LoVo (cell line): ENCODE data around the gene NXF1.
A peak's percentile ranks its signal among the peaks of the same experiment; 100 is the strongest.
"Not testable (repeated sequence)": the region's sequence is repeated elsewhere in the genome, so short reads cannot be mapped to it uniquely, and the experiment has no call there.

ENCODE experiments used
- DNase-seq: peaks from one replicate; pipeline ENCODE4 v3.0.0-alpha.2; 2016; ENCODE audit warnings: low spot score

Gene NXF1

GRCh38 chr11:62805076-62805892, at the start of gene NXF1:
Gene NXF1, minus strand, starts transcription at chr11:62805440. Its CDS starts 84 bp downstream, at chr11:62805356.
- DNase-seq = peak; percentile 99

GRCh38 chr11:62854013-62854824, 49.0 kb upstream of the NXF1 start:
- DNase-seq = no peak

GRCh38 chr11:62853279-62853965, 48.2 kb upstream of the NXF1 start:
- DNase-seq = no peak

GRCh38 chr11:62852523-62853188, 47.4 kb upstream of the NXF1 start:
- DNase-seq = no peak

DNA sequence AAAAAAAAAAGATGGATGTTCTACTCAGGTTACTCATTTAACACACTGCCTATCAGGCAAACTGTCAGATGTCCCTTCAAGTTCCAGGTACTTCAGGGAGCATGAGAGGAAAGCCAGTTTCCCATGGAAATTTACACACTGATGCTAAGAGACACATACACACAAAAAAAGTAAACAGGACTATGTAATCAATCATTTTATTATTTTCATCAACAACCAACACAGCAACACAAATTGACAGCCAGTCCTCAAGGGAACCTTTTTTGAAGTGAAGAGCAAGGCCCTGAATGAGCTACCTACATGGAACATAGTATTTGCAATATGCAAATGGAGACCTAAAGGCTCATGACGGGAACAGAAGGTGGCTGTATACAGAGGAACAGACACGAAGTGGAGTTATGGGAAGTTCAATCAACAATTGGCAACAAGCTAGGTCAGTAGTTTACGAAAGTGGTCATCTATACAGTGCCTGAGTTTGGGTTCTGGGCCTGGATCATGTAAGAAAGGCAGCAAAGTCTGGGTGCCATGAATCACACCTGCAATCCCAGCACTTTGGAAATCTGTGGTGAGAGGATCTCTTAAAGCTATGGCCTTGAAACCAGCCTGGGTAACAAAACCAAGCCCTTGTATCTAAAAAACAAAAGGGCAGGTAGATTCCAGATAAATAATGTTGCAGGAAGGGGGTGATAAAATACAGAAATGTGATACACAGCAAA, 46.7 kb upstream of the NXF1 start:
- no peak for DNase-seq

DNA sequence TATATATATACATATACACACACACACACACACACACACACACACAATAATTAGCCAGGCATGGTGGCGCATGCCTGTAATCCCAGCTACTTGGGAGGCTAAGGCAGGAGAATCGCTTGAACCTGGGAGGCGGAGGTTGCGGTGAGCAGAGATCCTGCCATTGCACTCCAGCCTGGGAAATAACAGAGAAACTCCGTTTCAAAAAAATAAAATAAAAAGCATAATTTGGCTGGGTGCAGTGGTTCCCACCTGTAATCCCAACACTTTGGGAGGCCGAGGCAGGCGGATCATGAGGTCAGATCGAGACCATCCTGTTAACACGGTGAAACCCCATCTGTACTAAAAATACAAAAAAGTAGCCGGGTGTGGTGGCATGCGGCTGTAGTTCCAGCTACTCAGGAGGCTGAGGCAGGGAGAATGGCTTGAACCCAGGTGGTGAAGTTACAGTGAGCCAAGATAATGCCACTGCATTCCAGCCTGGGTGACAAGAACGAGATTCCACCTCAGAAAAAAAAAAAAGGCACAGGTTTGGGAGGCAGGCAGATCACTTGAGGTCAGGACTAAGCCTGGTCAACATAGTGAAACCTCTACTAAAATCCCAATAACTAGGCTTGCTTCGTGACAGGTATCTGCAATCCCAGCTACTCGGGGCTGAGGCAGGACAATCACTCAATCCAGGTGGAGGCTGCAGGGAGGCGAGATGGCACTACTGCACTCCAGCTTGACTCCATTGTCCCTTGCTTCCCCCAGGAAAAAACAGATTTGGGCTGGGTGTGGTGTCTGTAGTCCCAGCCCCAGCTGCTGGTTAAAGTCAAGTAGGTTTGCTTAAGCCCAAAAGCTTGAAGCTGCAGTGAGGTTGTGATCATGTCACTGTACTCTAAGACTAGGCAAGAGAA, 45.9 kb upstream of the NXF1 start:
- DNase-seq = peak; percentile 57

- DNase-seq = no peak
Observed at GRCh38 chr11:62847767-62848314, 42.6 kb upstream of the NXF1 start.

- DNase-seq = no peak
Observed at GRCh38 chr11:62846177-62846576, 40.9 kb upstream of the NXF1 start.

DNA sequence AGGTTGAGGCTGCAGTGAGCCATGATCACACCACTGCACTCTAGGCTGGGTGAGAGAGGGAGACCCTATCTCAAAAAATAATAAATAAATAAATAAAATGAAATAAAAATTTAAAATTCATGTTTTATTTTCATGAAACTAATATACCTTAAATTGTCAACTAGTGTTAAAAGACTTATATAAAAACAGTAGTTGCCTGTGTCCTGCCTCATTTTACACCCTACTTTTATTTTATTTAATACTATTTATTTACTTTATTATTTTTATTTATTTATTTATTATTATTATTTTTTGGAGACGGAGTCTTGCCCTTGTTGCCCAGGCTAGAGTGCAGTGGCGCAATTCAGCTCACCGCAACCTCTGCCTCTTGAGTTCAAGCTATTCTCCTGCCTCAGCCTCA, 38.9 kb upstream of the NXF1 start:
- DNase-seq = no peak

DNA sequence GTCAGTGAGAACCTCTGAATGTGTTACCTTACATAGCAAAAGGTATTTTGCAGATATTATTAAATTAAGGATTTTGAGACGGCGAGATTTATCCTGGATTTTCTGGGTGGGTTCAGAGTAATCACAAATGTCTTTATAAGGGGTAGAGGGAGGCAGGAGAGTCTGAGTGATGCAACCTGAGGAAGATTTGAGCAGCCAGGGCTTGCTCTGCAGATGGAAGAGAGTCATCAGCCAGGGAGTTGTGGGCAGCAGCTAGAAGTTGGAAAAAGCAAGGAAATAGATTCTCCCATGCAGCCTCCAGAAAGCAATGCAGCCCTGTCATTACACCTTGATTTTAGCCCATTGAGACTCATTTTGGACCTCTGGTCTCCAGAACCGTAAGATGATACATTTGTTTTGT, 38.2 kb upstream of the NXF1 start:
- DNase-seq = no peak

- not testable (repeated sequence) for DNase-seq
Observed at GRCh38 chr11:62842891-62843290, 37.7 kb upstream of the NXF1 start.

DNA sequence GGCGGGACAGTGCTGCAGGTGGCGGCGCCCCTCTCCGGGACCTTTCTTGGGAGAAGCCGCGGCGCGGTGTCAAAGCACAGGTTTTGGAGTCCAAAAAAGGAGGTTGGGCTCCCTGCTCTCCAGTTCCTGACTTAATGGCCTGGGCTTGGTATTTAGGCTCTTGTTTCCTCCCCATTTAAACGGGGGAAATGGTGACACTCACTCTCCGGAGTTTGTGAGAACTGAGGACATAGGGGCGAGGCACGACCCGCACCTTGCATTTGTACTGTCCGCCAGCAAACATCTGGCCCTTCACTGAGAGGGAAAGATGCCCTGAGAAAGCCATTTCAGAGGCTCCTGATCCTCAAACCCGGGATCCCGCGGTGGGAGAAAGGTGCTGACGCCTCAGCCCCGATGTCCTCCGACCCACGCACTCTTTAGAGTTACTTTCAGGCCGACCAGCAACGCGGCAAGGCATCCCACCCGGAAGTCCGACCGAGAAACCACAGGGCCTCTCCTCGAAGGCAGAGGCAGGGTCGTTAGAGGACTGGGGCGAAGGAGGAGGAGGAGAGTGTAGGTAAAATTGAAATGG, 37.0 kb upstream of the NXF1 start:
- no peak for DNase-seq

DNA sequence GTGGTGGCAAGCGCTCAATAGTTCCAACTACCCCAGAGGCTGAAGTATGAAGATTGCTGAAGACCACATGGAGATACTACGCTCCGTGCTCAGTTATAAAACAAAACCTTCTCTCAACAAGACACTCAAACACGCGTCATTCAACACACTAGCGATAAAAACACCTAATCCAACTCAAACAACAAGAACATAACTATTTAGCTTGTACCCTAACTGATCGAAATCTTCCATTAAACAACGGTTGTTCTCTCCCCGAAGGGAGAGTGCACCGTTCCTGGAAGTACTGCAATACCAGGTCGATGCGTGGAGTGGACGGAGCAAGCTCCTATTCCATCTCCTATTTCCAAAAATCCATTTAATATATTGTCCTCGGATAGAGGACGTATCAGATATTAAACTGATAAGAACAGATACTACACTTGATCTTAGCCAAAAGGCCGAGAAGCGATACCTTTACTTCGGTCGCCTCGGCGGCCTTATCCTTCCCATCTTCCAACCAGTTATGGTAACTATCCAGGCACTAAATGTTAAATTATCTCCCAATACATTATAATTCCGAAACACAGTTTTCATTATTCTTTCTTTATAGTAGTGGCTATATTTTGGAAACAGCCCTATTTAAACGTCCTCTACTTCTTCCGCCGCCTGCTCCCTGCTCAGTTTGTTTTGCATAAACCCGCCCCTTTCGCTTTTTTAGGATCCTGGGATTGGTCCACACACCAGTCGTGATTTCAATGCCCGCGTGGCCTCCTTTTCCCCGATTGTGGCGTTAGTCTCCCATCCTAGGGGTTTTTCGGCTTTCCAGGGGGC, 36.3 kb upstream of the NXF1 start:
- DNase-seq = peak; percentile 95

- peak; percentile 56 for DNase-seq
Observed at GRCh38 chr11:62840721-62841360, 35.6 kb upstream of the NXF1 start.

DNA sequence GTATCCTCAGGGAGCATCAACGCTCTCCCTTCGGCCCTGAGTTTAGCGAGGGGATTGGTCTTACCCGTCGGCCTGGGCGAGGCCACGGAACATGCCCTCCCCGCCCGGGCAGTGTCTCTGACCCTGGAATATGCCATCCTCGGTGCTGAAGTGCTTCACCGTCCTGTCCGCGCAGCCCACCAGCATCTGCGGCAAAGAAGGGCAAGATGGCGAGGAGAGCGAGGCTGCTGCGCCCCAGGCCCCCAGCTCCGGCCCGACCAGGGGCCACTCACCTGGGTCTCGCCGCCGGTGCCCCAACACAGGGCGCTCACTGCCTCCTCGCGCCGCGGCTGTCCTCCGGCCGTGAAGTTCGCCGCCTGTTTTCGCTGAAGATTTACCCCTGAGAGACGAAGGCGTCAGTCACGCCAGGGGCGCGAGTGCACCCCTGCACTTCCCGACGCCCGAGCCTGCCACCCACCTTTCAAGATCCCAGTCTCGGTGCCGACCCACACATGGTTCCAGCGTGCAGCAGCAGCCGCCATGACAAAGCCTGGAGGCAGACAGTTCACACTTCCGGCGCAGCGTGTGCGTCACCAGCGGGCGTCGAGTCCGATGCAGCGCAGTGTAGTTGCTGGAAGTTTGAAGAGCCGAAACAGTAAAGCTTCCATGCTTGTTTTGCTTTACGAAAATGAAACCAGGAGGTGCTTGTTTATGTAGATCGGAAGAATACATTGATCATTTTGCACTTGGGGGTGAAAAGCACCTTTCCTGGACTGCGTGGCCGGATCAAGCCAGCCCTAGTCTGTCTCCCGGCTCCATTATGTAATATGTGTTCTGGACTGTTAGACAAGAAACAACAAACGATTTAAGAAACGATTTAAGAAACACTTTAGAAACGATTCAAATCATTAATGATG, 34.1 kb upstream of the NXF1 start, which contains the start of gene WDR74:
TSS of gene WDR74 (minus strand) at position 541 of the 896 bp plus-strand sequence. CDS start at position 521, 20 bp downstream.
- DNase-seq = peak; percentile 92

DNA sequence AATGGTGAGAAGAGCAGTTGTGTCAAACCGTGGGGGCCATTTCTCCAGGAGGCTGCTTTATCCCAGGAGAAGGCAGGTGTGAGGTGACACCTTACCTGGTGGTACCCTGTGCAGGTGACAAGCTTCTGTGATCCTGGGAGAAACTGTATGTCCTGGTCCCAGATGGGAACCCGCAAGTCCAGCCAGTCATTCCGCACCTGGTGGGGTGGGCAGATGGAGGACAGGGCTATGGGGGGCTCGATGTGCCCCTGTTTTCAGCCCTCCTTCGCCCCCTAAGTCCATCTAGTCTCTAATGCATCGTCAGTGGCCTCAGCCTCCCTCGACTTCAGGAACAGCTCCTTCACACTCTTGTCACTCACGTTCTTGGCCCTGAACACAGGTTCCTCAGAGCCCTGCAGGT, 30.1 kb upstream of the NXF1 start:
- DNase-seq = no peak
